DND-41 (cell line): ENCODE data around the gene CDH2.

Experiments
- CTCF ChIP-seq: IDR thresholded peaks from 2 replicates; pipeline ENCODE4 v1.5.1; 2012; ENCODE audit warnings: borderline replicate concordance, low read length, moderate library complexity, mild to moderate bottlenecking; ENCODE audit not compliant: poor library complexity, severe bottlenecking; ENCODE audit errors: extremely low read depth
- EZH2 ChIP-seq: IDR thresholded peaks from 3 replicates; pipeline ENCODE4 v1.6.1; 2012; ENCODE audit warnings: borderline replicate concordance, low read depth, mild to moderate bottlenecking, moderate library complexity, low read length, inconsistent platforms; ENCODE audit not compliant: severe bottlenecking

GRCh38 chr18:28128659-28128980 lies 48.3 kb downstream of the CDH2 start:
- TF ChIP-seq CTCF: no peak
- TF ChIP-seq EZH2: no peak
